A549 (cell line): ENCODE data around the gene HORMAD1. TPM values are rescaled to one million over a fixed set of nuclear protein-coding genes. Genes with fewer than 3 reads are reported as not detected.
"Not testable (repeated sequence)": the region's sequence is repeated elsewhere in the genome, so short reads cannot be mapped to it uniquely, and the experiment has no call there.

Experiments used
- ATAC-seq, 2 experiments: fragments of 200-7000 bp in 1 of 2; fragments of >200 bp in 1 of 2; cut with Nextera tagmentation in 1 of 2; cut with Tn5 transposase in 1 of 2; 3 replicates each; pipeline versions ENCODE4 v1.8.0 to v1.9.1; 2018 to 2020; ENCODE audit warnings: mild to moderate bottlenecking in 1 of 2, moderate library complexity in 1 of 2
- CTCF ChIA-PET: fragments of 300-600 bp; sonication (Branson Sonifier 250); formaldehyde crosslinking; extraction: SDS; loops from one replicate; lab custom pipeline; 2021; ENCODE audit warnings: antibody characterized with exemption, inconsistent platforms; lab: Yijun Ruan, JAX
- POLR2A ChIA-PET: fragments of 350-600 bp; formaldehyde crosslinking; extraction: SDS; loops from one replicate; lab custom pipeline; 2021; ENCODE audit warnings: antibody characterized with exemption, inconsistent platforms; lab: Yijun Ruan, JAX
- DNase-seq, 2 experiments: peaks; one replicate each; pipeline versions ENCODE4 v3.0.0 to v3.0.0-alpha.2; 2011 to 2016; ENCODE audit warnings: low read depth in 1 of 2, low spot score in 1 of 2
- FAIRE-seq: peaks from 2 replicates; lab custom pipeline; 2011; peaks lifted over from hg19 to GRCh38; lab: Jason Lieb, UNC
- H3K27ac ChIP-seq, 2 experiments: fragments of >200 bp; sonication (Bioruptor Twin); formaldehyde crosslinking; 3 replicates each; pipeline ENCODE4 v1.5.1; 2016 to 2017
- H3K4me1 ChIP-seq: fragments of >200 bp; sonication (Bioruptor Twin); formaldehyde crosslinking; 3 replicates; pipeline ENCODE4 v1.6.1; 2016
- H3K4me2 ChIP-seq: fragments of >200 bp; sonication (Bioruptor Twin); formaldehyde crosslinking; 3 replicates; pipeline ENCODE4 v1.6.1; 2016
- H3K4me3 ChIP-seq: fragments of >200 bp; sonication (Bioruptor Twin); formaldehyde crosslinking; 3 replicates; pipeline ENCODE4 v1.5.1; 2016
- H3K9me3 ChIP-seq: fragments of >200 bp; sonication (Bioruptor Twin); formaldehyde crosslinking; 3 replicates; pipeline ENCODE4 v1.6.1; 2016
- CBX8 ChIP-seq: fragments of 200-600 bp; sonication (generic); IDR thresholded peaks from 2 replicates; pipeline ENCODE4 v1.6.1; 2016
- CHD4 ChIP-seq: fragments of 200-600 bp; sonication (generic); IDR thresholded peaks from 2 replicates; pipeline ENCODE4 v1.6.1; 2016; ENCODE audit warnings: antibody characterized with exemption, mild to moderate bottlenecking, borderline replicate concordance
- EP300 ChIP-seq, 2 experiments: fragments of >200 bp; sonication (Bioruptor Twin); formaldehyde crosslinking; IDR thresholded peaks; 2 replicates in 1 of 2; 3 replicates in 1 of 2; pipeline ENCODE4 v1.6.1; 2016 to 2017
- FOSB ChIP-seq: fragments of 250-450 bp; sonication (Bioruptor Pico); IDR thresholded peaks from 2 replicates; pipeline ENCODE4 v1.5.0; 2020; ENCODE audit warnings: mild to moderate bottlenecking, moderate library complexity
- GATA3 ChIP-seq: IDR thresholded peaks from 2 replicates; pipeline ENCODE4 v1.6.1; 2012; ENCODE audit warnings: borderline replicate concordance
- HDAC2 ChIP-seq: fragments of 200-600 bp; sonication (generic); IDR thresholded peaks from 2 replicates; pipeline ENCODE4 v1.6.1; 2016
- HEYL ChIP-seq: fragments of 250-450 bp; sonication (Bioruptor Pico); IDR thresholded peaks from 2 replicates; pipeline ENCODE4 v1.8.0; 2021; ENCODE audit warnings: mild to moderate bottlenecking, moderate library complexity
- HOXB5 ChIP-seq: fragments of 250-450 bp; sonication (Bioruptor Pico); IDR thresholded peaks from 2 replicates; pipeline ENCODE4 v1.5.0; 2020; ENCODE audit warnings: mild to moderate bottlenecking, moderate library complexity
- JUN ChIP-seq, 2 experiments: fragments of >200 bp; sonication (Bioruptor Twin); formaldehyde crosslinking; IDR thresholded peaks; 2 replicates in 1 of 2; 3 replicates in 1 of 2; pipeline ENCODE4 v1.6.1; 2016 to 2017
- KDM5A ChIP-seq: fragments of 200-600 bp; sonication (generic); IDR thresholded peaks from 2 replicates; pipeline ENCODE4 v1.6.1; 2016; ENCODE audit warnings: antibody characterized with exemption, mild to moderate bottlenecking
- MAZ ChIP-seq: fragments of 150-350 bp; IDR thresholded peaks from 2 replicates; pipeline ENCODE4 v1.6.1; 2014; ENCODE audit warnings: antibody characterized with exemption, low read depth, low read length, borderline replicate concordance
- NR3C1 ChIP-seq: fragments of >200 bp; sonication (Bioruptor Twin); formaldehyde crosslinking; IDR thresholded peaks from 3 replicates; pipeline ENCODE4 v1.6.1; 2017
- POLR2AphosphoS2 ChIP-seq: conservative IDR thresholded peaks from 2 replicates; pipeline ENCODE4 v1.6.1; 2012; ENCODE audit warnings: low read length, improper control_type of control experiment, inconsistent platforms
- RAD21 ChIP-seq, 2 experiments: fragments of >200 bp in 1 of 2; sonication (Bioruptor Twin) in 1 of 2; formaldehyde crosslinking in 1 of 2; IDR thresholded peaks in 1 of 2; conservative IDR thresholded peaks in 1 of 2; 2 replicates in 1 of 2; 3 replicates in 1 of 2; pipeline ENCODE4 v1.6.1; 2012 to 2018; ENCODE audit warnings: inconsistent platforms in 1 of 2
- RARB ChIP-seq: fragments of 250-450 bp; sonication (Bioruptor Pico); IDR thresholded peaks from 2 replicates; pipeline ENCODE4 v1.8.0; 2021; ENCODE audit warnings: mild to moderate bottlenecking, moderate library complexity
- SMC3 ChIP-seq: fragments of >200 bp; sonication (Bioruptor Twin); formaldehyde crosslinking; IDR thresholded peaks from 3 replicates; pipeline ENCODE4 v1.6.1; 2018; ENCODE audit warnings: inconsistent platforms
- TFCP2L1 ChIP-seq: fragments of 250-450 bp; sonication (Bioruptor Pico); IDR thresholded peaks from 2 replicates; pipeline ENCODE4 v1.5.0; 2021; ENCODE audit warnings: mild to moderate bottlenecking
- TP53 ChIP-seq: fragments of 250-450 bp; sonication (Bioruptor Pico); IDR thresholded peaks from 2 replicates; pipeline ENCODE4 v1.5.0; 2021; ENCODE audit warnings: mild to moderate bottlenecking, moderate library complexity
- ZC3H11A ChIP-seq: fragments of 450-650 bp; IDR thresholded peaks from 2 replicates; pipeline ENCODE4 v1.6.1; 2014; ENCODE audit warnings: antibody characterized with exemption, mild to moderate bottlenecking
- ZNF302 ChIP-seq: fragments of 250-450 bp; sonication (Bioruptor Pico); IDR thresholded peaks from 2 replicates; pipeline ENCODE4 v1.9.0; 2021; ENCODE audit warnings: inconsistent platforms, mild to moderate bottlenecking, moderate library complexity
- WGBS: methylation state at CpG from one replicate; pipeline ENCODE4 v1.1.6; 2017; ENCODE audit errors: missing lambda C conversion rate; 5-methylcytosine and 5-hydroxymethylcytosine counted together
- polyA plus RNA-seq, 4 experiments: library from polyadenylated mRNA; depleted of rRNA in 3 of 4; stranded (reverse); fragments of >200 nt; fragmentation: RNase III in 1 of 4; extraction: RNeasy Plus Mini Kit Qiagen cat#74134 plus additional on column Dnase treatment in 1 of 4; gene quantifications; 2 replicates in 3 of 4; 3 replicates in 1 of 4; pipeline ENCODE4 v1.2.3, GENCODE V29; 2011 to 2017
- TF ChIP-seq, protein P1 (sequence below): fragments of >200 bp; sonication (Bioruptor Twin); formaldehyde crosslinking; IDR thresholded peaks from 2 replicates; pipeline ENCODE4 v1.6.1; 2016
- TF ChIP-seq, protein P2 (sequence below): IDR thresholded peaks from 2 replicates; pipeline ENCODE4 v1.6.1; 2012
- TF ChIP-seq, protein P3 (sequence below): fragments of 450-650 bp; IDR thresholded peaks from 2 replicates; pipeline ENCODE4 v1.6.1; 2014; ENCODE audit warnings: antibody characterized with exemption

The HORMAD1 gene
- polyA plus RNA-seq, 2 of the 4 experiments (the other 2 are of a cell fraction) = 8.9 to 30.6 TPM

DNA sequence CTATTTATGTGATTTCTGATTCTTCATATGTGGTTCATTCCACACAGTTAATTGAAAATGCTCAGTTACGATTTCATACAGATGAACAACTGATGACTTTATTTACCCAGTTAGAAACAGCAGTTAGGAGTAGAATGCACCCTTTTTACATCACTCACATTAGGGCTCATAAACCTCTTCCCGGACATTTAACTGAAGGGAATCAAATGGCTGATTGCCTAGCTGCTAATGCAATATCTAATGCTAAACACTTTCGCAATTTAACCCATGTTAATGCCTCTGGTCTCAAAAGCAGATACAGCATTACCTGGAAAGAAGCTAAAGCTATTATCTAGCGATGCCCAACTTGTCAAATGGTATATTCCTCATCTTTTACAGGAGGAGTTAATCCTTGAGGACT, 63.6 kb downstream of the HORMAD1 start:
- FAIRE-seq, H3K27ac ChIP-seq, H3K4me2 ChIP-seq, H3K9me3 ChIP-seq, H3K4me1 ChIP-seq, ATAC-seq, DNase-seq, POLR2A ChIA-PET, H3K4me3 ChIP-seq: not testable (repeated sequence)
- CTCF ChIA-PET = interaction anchor here (0.8 to 2.8 kb wide), 5 partner anchors 11 to 265 kb away, joined by 3 to 7 read pairs (median 5); no protein-coding TSS in a partner anchor
- 91% methylated on average over 4 of the region's 4 CpGs for WGBS

DNA sequence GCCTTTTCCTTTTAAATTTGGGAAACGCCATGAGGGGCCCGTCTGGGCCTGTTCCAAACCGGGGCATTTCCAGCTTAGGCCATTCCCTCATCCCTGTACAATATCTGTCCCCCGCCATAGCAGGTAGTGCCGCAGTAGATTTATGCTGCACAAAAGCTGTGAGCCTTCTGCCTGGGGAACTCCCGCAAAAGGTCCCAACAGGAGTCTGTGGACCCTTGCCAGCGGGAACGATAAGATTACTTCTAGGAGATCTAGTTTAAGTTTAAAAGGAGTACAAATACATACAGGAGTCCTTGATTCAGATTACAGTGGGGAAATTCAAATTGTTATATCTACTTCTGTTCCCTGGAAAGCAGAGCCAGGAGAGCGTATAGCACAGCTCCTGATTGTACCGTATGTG, 66.1 kb downstream of the HORMAD1 start:
- H3K4me2 ChIP-seq, H3K9me3 ChIP-seq, FAIRE-seq, H3K4me1 ChIP-seq, POLR2A ChIA-PET, H3K4me3 ChIP-seq, ATAC-seq, H3K27ac ChIP-seq, DNase-seq: not testable (repeated sequence)
- CTCF ChIA-PET = interaction anchor here (0.6 kb wide), 1 partner anchor 268 kb away, joined by 3 read pairs; no protein-coding TSS in a partner anchor
- WGBS = 94% methylated on average over 10 of the region's 10 CpGs

DNA sequence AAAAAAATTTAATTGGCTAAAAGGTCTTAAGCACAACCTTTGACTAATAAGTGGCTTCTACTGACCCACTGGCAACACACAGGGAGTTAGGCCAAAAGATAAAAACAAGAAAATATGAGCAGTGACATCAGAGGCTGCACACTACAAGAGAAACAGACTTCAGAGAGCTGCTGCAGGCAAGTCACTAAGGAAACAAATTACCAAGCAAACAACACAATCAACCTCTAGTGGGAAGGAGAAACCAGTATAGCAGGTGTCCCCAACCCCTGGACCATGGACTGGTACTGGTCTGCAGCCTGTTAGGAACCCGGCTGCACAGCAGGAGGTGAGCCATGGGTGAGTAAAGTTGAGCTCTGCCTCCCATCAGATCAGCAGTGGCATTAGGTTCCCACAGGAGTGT, 70.5 kb downstream of the HORMAD1 start:
- no peak overlapping the region for H3K27ac ChIP-seq
- peaks cover 4% of the 10 kb centered on the region; the same call in 1 of the 3 replicates for H3K4me1 ChIP-seq
- H3K4me2 ChIP-seq = no peak overlapping the region
- no peaks in the 10 kb centered on the region for H3K9me3 ChIP-seq
- no peak for ATAC-seq
- no peak overlapping the region for H3K4me3 ChIP-seq
- no peak for FAIRE-seq
- TF ChIP-seq HDAC2 (no peak), SMC3 (no peak), TFCP2L1 (CRISPR knock-in tag) (no peak), MAZ (no peak), FOSB (CRISPR knock-in tag) (no peak), NR3C1 (no peak), EP300 (IDR thresholded peaks at IDR 0.05) (no peak), RARB (CRISPR knock-in tag) (no peak), TP53 (no peak)
- TF ChIP-seq, protein P1, sequence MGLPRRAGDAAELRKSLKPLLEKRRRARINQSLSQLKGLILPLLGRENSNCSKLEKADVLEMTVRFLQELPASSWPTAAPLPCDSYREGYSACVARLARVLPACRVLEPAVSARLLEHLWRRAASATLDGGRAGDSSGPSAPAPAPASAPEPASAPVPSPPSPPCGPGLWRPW = no peak
- TF ChIP-seq, protein P2, sequence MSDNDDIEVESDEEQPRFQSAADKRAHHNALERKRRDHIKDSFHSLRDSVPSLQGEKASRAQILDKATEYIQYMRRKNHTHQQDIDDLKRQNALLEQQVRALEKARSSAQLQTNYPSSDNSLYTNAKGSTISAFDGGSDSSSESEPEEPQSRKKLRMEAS = no peak
- TF ChIP-seq, all 56 proteins: peak for 0
- ChIA-PET POLR2A (no interaction called here), CTCF (interaction anchor here (1.3 to 2.1 kb wide), 4 partner anchors 11 to 162 kb away, joined by 3 to 7 read pairs (median 7); no protein-coding TSS in a partner anchor)
- DNase-seq = no peak
- 88% methylated on average over 1 of the region's 1 CpG for WGBS

DNA sequence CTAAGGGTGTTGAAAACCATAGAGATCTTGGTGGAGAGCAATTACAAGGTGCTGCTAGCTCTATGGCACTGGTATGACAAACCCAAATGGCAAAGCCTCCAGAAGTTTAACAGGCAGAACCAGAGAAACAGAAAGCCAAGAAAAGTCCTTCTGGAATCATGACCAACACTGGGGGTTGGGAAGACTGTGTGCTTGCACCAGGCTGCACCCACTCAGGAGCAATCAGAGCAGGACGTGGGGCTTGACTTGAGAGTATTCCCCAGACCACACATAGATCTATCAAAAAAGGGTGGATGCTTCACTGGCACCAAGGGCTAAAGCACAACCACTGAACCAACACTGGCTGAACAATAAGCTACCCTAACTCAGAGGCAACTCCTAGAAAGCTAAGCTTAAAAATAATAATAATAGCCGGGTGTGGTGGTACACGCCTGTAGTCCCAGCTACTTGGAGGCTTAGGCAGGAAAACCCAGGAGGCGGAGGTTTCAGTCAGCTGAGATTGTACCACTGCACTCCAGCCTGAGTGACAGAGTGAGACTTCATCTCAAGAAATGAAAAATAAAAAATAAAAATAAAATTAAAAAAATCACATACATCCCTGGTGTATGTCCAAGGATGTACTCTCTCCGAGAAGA, 71.1 kb downstream of the HORMAD1 start:
- TF ChIP-seq KDM5A (no peak), ZC3H11A (no peak), HEYL (no peak), POLR2AphosphoS2 (no peak), HOXB5 (CRISPR knock-in tag) (no peak), ZNF302 (CRISPR knock-in tag) (no peak), TP53 (no peak), CHD4 (no peak), CBX8 (no peak), RARB (CRISPR knock-in tag) (no peak), JUN (IDR thresholded peaks at IDR 0.05) (no peak), GATA3 (no peak), RAD21 (conservative IDR thresholded peaks at IDR 0.05 in 1 of 2, IDR thresholded peaks at IDR 0.05 in 1 of 2) (no peak)
- TF ChIP-seq, protein P3, sequence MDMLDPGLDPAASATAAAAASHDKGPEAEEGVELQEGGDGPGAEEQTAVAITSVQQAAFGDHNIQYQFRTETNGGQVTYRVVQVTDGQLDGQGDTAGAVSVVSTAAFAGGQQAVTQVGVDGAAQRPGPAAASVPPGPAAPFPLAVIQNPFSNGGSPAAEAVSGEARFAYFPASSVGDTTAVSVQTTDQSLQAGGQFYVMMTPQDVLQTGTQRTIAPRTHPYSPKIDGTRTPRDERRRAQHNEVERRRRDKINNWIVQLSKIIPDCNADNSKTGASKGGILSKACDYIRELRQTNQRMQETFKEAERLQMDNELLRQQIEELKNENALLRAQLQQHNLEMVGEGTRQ = no peak
- CTCF ChIA-PET = interaction anchor here (0.6 to 2.1 kb wide), 4 partner anchors 10 to 163 kb away, joined by 3 to 7 read pairs (median 5); no protein-coding TSS in a partner anchor
- POLR2A ChIA-PET = no interaction called here
- no peak overlapping the region for H3K4me3 ChIP-seq
- DNase-seq (no peak), ATAC-seq (no peak), FAIRE-seq (no peak)
- WGBS = 90% methylated on average over 5 of the region's 5 CpGs
- H3K4me2 ChIP-seq = no peak overlapping the region
- no peak overlapping the region for H3K27ac ChIP-seq
- no peaks in the 10 kb centered on the region for H3K9me3 ChIP-seq
- peaks cover 4% of the 10 kb centered on the region; the same call in 1 of the 3 replicates for H3K4me1 ChIP-seq
